PC-3 (cell line): ENCODE results near the gene AUTS2. TPM values are rescaled to one million over a fixed set of nuclear protein-coding genes. Genes with fewer than 3 reads are reported as not detected.

Experiments used
- ATAC-seq: fragments of 200-7000 bp; cut with Tn5 transposase; 2 replicates; pipeline ENCODE4 v1.9.1; 2020; ENCODE audit warnings: mild to moderate bottlenecking, moderate library complexity
- BruUV-seq: library from RNA; stranded (reverse); fragments of 400-500 nt; replicated peaks from 2 replicates; lab custom pipeline; 2021; lab: Mats Ljungman, UMichigan
- CTCF ChIA-PET: fragments of 300-600 bp; sonication (Branson Sonifier 250); formaldehyde crosslinking; loops from one replicate; lab custom pipeline; 2022; ENCODE audit warnings: antibody characterized with exemption; lab: Charles Lee
- POLR2A ChIA-PET: fragments of 300-600 bp; sonication (Branson Sonifier 250); formaldehyde crosslinking; loops from one replicate; lab custom pipeline; 2022; ENCODE audit warnings: antibody characterized with exemption; ENCODE audit not compliant: unreplicated experiment; lab: Charles Lee
- DNase-seq: peaks from one replicate; pipeline ENCODE4 v3.0.0-alpha.2; 2015
- H2AFZ ChIP-seq: fragments of 300-600 bp; sonication (generic); 2 replicates; pipeline ENCODE4 v1.6.0; 2016; ENCODE audit warnings: antibody characterized with exemption, low read length
- H3F3A ChIP-seq: fragments of 300-600 bp; sonication (generic); one replicate; pipeline ENCODE4 v1.6.0; 2017; ENCODE audit warnings: antibody characterized with exemption, low read length, control low read depth, mild to moderate bottlenecking; ENCODE audit not compliant: unreplicated experiment
- H3K27ac ChIP-seq: fragments of 300-600 bp; sonication (generic); 2 replicates; pipeline ENCODE4 v1.5.1; 2016; ENCODE audit warnings: mild to moderate bottlenecking, low read length
- H3K27me3 ChIP-seq: fragments of 300-600 bp; sonication (generic); 2 replicates; pipeline ENCODE4 v1.6.1; 2016; ENCODE audit warnings: low read length, mixed read lengths
- H3K36me3 ChIP-seq: fragments of 300-600 bp; sonication (generic); 2 replicates; pipeline ENCODE4 v1.6.1; 2016; ENCODE audit warnings: low read depth, mixed run types, low read length, mixed read lengths
- H3K4me1 ChIP-seq: fragments of 300-600 bp; sonication (generic); 2 replicates; pipeline ENCODE4 v1.5.1; 2016; ENCODE audit warnings: low read length; ENCODE audit not compliant: insufficient read depth
- H3K4me2 ChIP-seq: fragments of 300-600 bp; sonication (generic); 2 replicates; pipeline ENCODE4 v1.6.0; 2016; ENCODE audit warnings: low read length
- H3K4me3 ChIP-seq: fragments of 300-600 bp; sonication (generic); 2 replicates; pipeline ENCODE4 v1.5.1; 2016; ENCODE audit warnings: mild to moderate bottlenecking, low read length, mixed read lengths
- H3K79me2 ChIP-seq: fragments of 300-600 bp; sonication (generic); 2 replicates; pipeline ENCODE4 v1.6.1; 2017; ENCODE audit warnings: low read length, mixed read lengths
- H3K9ac ChIP-seq: fragments of 300-600 bp; sonication (generic); 2 replicates; pipeline ENCODE4 v1.6.0; 2016; ENCODE audit warnings: mild to moderate bottlenecking, low read length
- H3K9me2 ChIP-seq: fragments of 300-600 bp; sonication (generic); replicated peaks from 2 replicates; pipeline ENCODE4 v1.6.1; 2016; ENCODE audit warnings: mixed run types, low read length, mixed read lengths
- H3K9me3 ChIP-seq: fragments of 300-600 bp; sonication (generic); 2 replicates; pipeline ENCODE4 v1.6.1; 2016; ENCODE audit warnings: low read length, mixed read lengths
- H4K20me1 ChIP-seq: fragments of 300-600 bp; sonication (generic); 2 replicates; pipeline ENCODE4 v1.6.1; 2016; ENCODE audit warnings: low read length, mixed read lengths
- EZH2 ChIP-seq: fragments of 300-600 bp; sonication (generic); IDR thresholded peaks from one replicate; pipeline ENCODE4 v1.6.1; 2017; ENCODE audit warnings: antibody characterized with exemption, mild to moderate bottlenecking, low read length; ENCODE audit not compliant: unreplicated experiment
- EZH2phosphoT487 ChIP-seq: fragments of 300-600 bp; sonication (generic); IDR thresholded peaks from 2 replicates; pipeline ENCODE4 v1.6.1; 2018; ENCODE audit warnings: mild to moderate bottlenecking, antibody characterized with exemption, low read length, borderline replicate concordance
- intact Hi-C: fragments of 100-400 bp; cut with micrococcal nuclease; formaldehyde crosslinking; loops from 2 replicates; pipeline ENCODE4 v1.9.0; 2023
- total RNA-seq: library from RNA; depleted of rRNA; stranded (reverse); fragments of >200 nt; gene quantifications from 2 replicates; pipeline ENCODE4 v1.2.3, GENCODE V29; 2014
- TF ChIP-seq, protein P1 (sequence below): fragments of 300-600 bp; sonication (generic); conservative IDR thresholded peaks from 2 replicates; pipeline ENCODE4 v1.5.1; 2017; ENCODE audit warnings: antibody characterized with exemption, low read depth, mild to moderate bottlenecking, low read length

The AUTS2 gene
- total RNA-seq, 1 experiment from 2014 or later: not detected

GRCh38 chr7:70156057-70156456, 557.8 kb downstream of the AUTS2 start:
- H3K79me2 ChIP-seq: no peaks in the 10 kb centered on the region
- H3K9me3 ChIP-seq: no peaks in the 10 kb centered on the region; the same call in 1 of the 2 replicates
- CTCF ChIA-PET: no interaction called here
- H3K4me1 ChIP-seq: no peaks in the 10 kb centered on the region
- H3K9ac ChIP-seq: no peak overlapping the region
- H2AFZ ChIP-seq: no peak overlapping the region
- H3K27ac ChIP-seq: no peak overlapping the region
- no peak overlapping the region for H3K4me2 ChIP-seq
- H3K27me3 ChIP-seq: no peaks in the 10 kb centered on the region
- H4K20me1 ChIP-seq: no peaks in the 10 kb centered on the region
- DNase-seq: no peak
- no TSS peak for BruUV-seq
- H3K36me3 ChIP-seq: no peaks in the 10 kb centered on the region
- TF ChIP-seq EZH2phosphoT487 (no peak), EZH2 (no peak)
- TF ChIP-seq, protein P1, sequence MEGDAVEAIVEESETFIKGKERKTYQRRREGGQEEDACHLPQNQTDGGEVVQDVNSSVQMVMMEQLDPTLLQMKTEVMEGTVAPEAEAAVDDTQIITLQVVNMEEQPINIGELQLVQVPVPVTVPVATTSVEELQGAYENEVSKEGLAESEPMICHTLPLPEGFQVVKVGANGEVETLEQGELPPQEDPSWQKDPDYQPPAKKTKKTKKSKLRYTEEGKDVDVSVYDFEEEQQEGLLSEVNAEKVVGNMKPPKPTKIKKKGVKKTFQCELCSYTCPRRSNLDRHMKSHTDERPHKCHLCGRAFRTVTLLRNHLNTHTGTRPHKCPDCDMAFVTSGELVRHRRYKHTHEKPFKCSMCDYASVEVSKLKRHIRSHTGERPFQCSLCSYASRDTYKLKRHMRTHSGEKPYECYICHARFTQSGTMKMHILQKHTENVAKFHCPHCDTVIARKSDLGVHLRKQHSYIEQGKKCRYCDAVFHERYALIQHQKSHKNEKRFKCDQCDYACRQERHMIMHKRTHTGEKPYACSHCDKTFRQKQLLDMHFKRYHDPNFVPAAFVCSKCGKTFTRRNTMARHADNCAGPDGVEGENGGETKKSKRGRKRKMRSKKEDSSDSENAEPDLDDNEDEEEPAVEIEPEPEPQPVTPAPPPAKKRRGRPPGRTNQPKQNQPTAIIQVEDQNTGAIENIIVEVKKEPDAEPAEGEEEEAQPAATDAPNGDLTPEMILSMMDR: no peak
- intact Hi-C loops: no loop called here
- no peak overlapping the region for H3K4me3 ChIP-seq
- no peak for ATAC-seq
- H3F3A ChIP-seq: no peaks in the 10 kb centered on the region
- no peaks in the 10 kb centered on the region for H3K9me2 ChIP-seq
- POLR2A ChIA-PET: no interaction called here

DNA sequence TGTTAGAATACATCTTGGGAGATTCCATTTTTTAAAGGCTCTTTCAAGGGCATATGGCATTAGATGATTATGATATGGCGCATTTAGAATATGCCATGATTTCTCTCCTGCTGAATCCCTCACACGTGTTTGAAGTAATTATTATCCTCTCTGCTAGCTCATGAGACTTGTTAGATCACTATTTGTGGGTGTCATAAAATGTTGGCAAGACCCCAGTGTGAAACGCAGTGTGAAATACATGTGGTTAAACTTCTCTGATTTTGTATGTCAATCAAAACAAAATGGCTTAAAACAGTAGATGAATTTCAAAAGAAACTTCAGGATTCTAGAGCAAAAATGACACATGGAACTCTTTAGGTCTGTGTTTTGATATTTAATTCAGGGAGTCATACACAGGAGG, 560.8 kb downstream of the AUTS2 start:
- H3K27ac ChIP-seq: no peak overlapping the region
- H3K4me3 ChIP-seq: no peak overlapping the region
- H2AFZ ChIP-seq: no peak overlapping the region
- H3K4me2 ChIP-seq: no peak overlapping the region
- H4K20me1 ChIP-seq: no peaks in the 10 kb centered on the region
- no peaks in the 10 kb centered on the region for H3K9me3 ChIP-seq
- no peaks in the 10 kb centered on the region for H3K27me3 ChIP-seq
- TF ChIP-seq, protein P1: no peak
- TF ChIP-seq EZH2 (no peak), EZH2phosphoT487 (no peak)
- no peaks in the 10 kb centered on the region for H3K79me2 ChIP-seq
- ChIA-PET CTCF (no interaction called here), POLR2A (no interaction called here)
- H3F3A ChIP-seq: no peaks in the 10 kb centered on the region
- no peaks in the 10 kb centered on the region; the same call in 1 of the 2 replicates for H3K36me3 ChIP-seq
- intact Hi-C loops: no loop called here
- no peak overlapping the region for H3K9ac ChIP-seq
- DNase-seq (no peak), ATAC-seq (no peak)
- BruUV-seq: no TSS peak
- H3K4me1 ChIP-seq: no peaks in the 10 kb centered on the region
- H3K9me2 ChIP-seq: no peaks in the 10 kb centered on the region

- Histone ChIP-seq H3K36me3 (no peaks in the 10 kb centered on the region; the same call in 1 of the 2 replicates), H3K4me1 (no peaks in the 10 kb centered on the region), H3K4me3 (no peak overlapping the region), H3K27ac (no peak overlapping the region), H3F3A (no peaks in the 10 kb centered on the region), H2AFZ (no peak overlapping the region), H3K4me2 (no peak overlapping the region), H3K9ac (no peak overlapping the region), H3K79me2 (no peaks in the 10 kb centered on the region), H3K9me2 (no peaks in the 10 kb centered on the region), H3K27me3 (no peaks in the 10 kb centered on the region), H4K20me1 (no peaks in the 10 kb centered on the region), H3K9me3 (0 out of 2 replicates have a peak, but pooled peaks cover 3% of the 10 kb centered on the region)
- no peak for TF ChIP-seq EZH2
- TF ChIP-seq EZH2phosphoT487: no peak
- TF ChIP-seq, protein P1: no peak
- ChIA-PET POLR2A (no interaction called here), CTCF (no interaction called here)
- DNase-seq: no peak
- no TSS peak for BruUV-seq
- no peak for ATAC-seq
- intact Hi-C loops: no loop called here
These were observed 567.3 kb downstream of the AUTS2 start for GRCh38 chr7:70165477-70166170.
